ENCODE data around the gene TYW1B. TPM values are rescaled to one million over a fixed set of nuclear protein-coding genes. Genes with fewer than 3 reads are reported as not detected.

The TYW1B gene, protein sequence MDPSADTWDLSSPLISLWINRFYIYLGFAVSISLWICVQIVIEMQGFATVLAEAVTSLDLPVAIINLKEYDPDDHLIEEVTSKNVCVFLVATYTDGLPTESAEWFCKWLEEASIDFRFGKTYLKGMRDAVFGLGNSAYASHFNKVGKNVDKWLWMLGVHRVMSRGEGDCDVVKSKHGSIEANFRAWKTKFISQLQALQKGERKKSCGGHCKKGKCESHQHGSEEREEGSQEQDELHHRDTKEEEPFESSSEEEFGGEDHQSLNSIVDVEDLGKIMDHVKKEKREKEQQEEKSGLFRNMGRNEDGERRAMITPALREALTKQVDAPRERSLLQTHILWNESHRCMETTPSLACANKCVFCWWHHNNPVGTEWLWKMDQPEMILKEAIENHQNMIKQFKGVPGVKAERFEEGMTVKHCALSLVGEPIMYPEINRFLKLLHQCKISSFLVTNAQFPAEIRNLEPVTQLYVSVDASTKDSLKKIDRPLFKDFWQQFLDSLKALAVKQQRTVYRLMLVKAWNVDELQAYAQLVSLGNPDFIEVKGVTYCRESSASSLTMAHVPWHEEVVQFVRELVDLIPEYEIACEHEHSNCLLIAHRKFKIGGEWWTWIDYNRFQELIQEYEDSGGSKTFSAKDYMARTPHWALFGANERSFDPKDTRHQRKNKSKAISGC
- total RNA-seq: 5.2 and 5.8 TPM in 2 replicates

GRCh38 chr7:72827839-72828591 is at the start of gene TYW1B:
TYW1B (minus strand) TSS chr7:72828200; CDS start chr7:72828075, 125 bp downstream.

Other genes starting within 250 kb of the TYW1B start
- 6.6 and 6.7 TPM in 2 replicates for gene POM121, start 96.9 kb upstream of the TYW1B start, total RNA-seq
- not detected in 2 replicates for gene TRIM74, start 141.3 kb upstream of the TYW1B start, total RNA-seq
- 0.17 TPM in 1 of 2 replicates, not detected in the other for gene SPDYE8, start 201.6 kb upstream of the TYW1B start, total RNA-seq
- under 0.01 TPM in 1 of 2 replicates, not detected in the other for gene SPDYE11, start 229.7 kb upstream of the TYW1B start, total RNA-seq

All from smooth muscle cell of trachea (primary cell).